Activated naive CD4-positive, alpha-beta T cell treated with anti-CD3 and anti-CD28 coated beads, Interleukin-2, amount 50 U/mL, for 24 hours (primary cell): ENCODE measurements around the gene RANBP9.

Experiments used
- H3K27ac Mint-ChIP-seq: one replicate; pipeline ENCODE4 v1.8.0; 2021; ENCODE audit warnings: mild to moderate bottlenecking, mixed read lengths
- H3K27me3 Mint-ChIP-seq: one replicate; pipeline ENCODE4 v1.8.0; 2021; ENCODE audit warnings: mixed read lengths
- H3K36me3 Mint-ChIP-seq: one replicate; pipeline ENCODE4 v1.8.0; 2021; ENCODE audit warnings: mixed read lengths
- H3K4me1 Mint-ChIP-seq: one replicate; pipeline ENCODE4 v1.8.0; 2021; ENCODE audit warnings: mixed read lengths
- H3K4me3 Mint-ChIP-seq: one replicate; pipeline ENCODE4 v1.8.0; 2021; ENCODE audit warnings: mild to moderate bottlenecking, mixed read lengths
- H3K9me3 Mint-ChIP-seq: one replicate; pipeline ENCODE4 v1.8.0; 2021; ENCODE audit warnings: mixed read lengths

Gene RANBP9

DNA sequence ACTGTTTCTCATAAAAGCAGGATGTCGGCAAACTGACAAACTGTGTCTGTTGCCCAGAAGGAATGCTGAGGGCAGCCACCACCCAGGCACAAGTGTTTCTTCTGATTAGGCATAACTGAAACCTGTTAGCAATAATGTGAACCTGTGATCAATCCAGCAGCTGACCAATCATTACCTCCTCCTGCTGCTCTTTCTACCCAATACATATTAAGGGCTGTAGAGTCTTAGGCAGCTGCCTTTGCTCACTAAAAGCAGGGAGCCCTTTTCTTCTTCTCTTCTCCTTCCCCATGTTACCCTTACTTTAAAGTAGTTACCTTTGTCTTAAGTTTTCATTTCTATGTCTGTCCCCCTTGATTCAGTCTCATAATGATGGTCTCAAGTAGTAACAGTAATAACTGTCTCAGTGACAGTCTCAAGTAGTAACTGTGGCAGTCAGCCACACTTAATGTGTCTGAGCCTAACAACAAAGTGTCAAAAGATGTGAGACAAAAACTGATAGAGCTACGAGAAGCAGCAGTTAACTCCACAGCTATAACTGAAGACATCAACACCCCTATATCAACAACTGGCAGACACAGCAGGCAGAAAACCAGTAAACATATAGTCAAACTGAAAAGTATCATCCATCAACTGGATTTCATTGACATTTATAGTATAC lies 37.0 kb downstream of the RANBP9 start:
- Mint-ChIP-seq H3K27ac (peak overlapping the region; percentile 36), H3K4me1 (peaks cover 77% of the 10 kb centered on the region), H3K36me3 (peaks cover 31% of the 10 kb centered on the region), H3K27me3 (no peaks in the 10 kb centered on the region), H3K9me3 (peaks cover 13% of the 10 kb centered on the region), H3K4me3 (peak overlapping the region; percentile 15)

GRCh38 chr6:13673825-13674444 lies 37.7 kb downstream of the RANBP9 start:
- peaks cover 80% of the 10 kb centered on the region for H3K4me1 Mint-ChIP-seq
- H3K27ac Mint-ChIP-seq, result peak overlapping the region; percentile 51
- H3K4me3 Mint-ChIP-seq, result no peak overlapping the region
- peaks cover 34% of the 10 kb centered on the region for H3K36me3 Mint-ChIP-seq
- H3K27me3 Mint-ChIP-seq, result no peaks in the 10 kb centered on the region
- peaks cover 13% of the 10 kb centered on the region for H3K9me3 Mint-ChIP-seq

GRCh38 chr6:13673368-13673767 lies 38.3 kb downstream of the RANBP9 start:
- Mint-ChIP-seq H3K36me3 (peaks cover 33% of the 10 kb centered on the region), H3K4me3 (no peak overlapping the region), H3K27ac (peak overlapping the region; percentile 36), H3K4me1 (peaks cover 80% of the 10 kb centered on the region), H3K9me3 (peaks cover 13% of the 10 kb centered on the region), H3K27me3 (no peaks in the 10 kb centered on the region)

DNA sequence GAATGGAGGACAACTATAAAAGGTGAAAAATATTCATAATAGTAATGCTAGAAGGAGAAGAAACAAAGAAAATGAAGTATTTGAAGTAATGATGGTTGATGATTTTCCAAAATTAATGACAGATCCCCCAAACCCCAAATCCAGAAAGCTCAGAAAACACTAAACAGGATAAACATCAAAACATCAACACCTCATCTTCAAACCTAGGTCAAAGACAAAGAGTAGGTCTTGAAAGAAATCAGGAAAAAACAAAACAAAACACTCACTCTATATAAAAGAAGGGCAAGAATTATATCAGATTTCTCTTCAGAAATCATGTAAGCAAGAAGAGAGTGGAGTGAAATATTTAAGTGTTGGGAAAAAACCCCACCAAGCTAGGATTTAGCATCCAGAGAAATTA lies 38.7 kb downstream of the RANBP9 start:
- H3K27ac Mint-ChIP-seq, result peak overlapping the region; percentile 36
- peaks cover 83% of the 10 kb centered on the region for H3K4me1 Mint-ChIP-seq
- peak overlapping the region; percentile 45 for H3K4me3 Mint-ChIP-seq
- H3K9me3 Mint-ChIP-seq, result peaks cover 13% of the 10 kb centered on the region
- H3K27me3 Mint-ChIP-seq, result no peaks in the 10 kb centered on the region
- peaks cover 32% of the 10 kb centered on the region for H3K36me3 Mint-ChIP-seq

DNA sequence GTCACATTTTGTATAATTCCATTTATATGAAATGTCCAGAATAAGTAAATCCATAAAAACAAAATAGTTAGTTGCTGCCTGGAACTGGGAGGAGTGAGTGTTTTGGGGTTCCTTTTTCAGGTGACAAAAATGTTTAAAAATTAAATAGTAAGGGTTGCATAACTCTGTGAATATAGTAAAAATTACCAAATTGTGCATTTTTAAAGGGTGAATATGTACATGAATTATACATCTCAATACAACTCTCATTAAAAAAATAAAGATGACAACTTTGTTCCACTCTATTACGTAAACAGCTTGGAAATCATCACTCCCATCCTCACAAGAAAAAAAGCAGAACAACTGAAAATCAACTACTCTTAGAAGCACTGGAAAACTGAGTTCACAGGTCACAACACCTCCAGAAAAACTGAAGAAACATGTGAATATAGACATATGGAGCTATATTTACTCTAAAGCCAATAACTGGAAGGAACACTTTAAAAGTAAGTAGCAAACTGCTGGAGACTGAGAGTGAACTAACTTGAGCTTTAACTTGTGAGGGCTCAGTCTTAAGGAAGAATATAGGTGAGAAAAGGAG lies 40.0 kb downstream of the RANBP9 start:
- no peak overlapping the region for H3K27ac Mint-ChIP-seq
- H3K27me3 Mint-ChIP-seq, result no peaks in the 10 kb centered on the region
- H3K4me1 Mint-ChIP-seq, result peaks cover 89% of the 10 kb centered on the region
- no peak overlapping the region for H3K4me3 Mint-ChIP-seq
- peaks cover 27% of the 10 kb centered on the region for H3K36me3 Mint-ChIP-seq
- peaks cover 10% of the 10 kb centered on the region for H3K9me3 Mint-ChIP-seq

DNA sequence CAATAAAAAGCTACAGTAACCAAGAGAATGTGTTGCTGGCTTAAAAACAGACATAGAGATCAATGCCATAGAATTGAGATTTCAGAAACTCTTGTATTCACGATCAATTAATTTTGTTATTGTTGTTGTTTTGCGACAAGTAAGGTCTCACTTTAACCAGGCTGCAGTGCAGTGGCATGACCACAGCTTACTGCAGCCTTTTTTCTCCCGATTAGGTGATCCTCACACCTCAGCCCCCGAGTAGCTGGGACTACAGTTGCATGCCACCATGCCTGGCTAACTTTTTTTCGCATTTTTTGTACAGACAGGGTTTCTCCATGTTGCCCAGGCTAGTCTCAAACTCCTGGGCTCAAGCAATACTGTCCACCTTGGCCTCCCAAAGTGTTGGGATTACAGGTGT lies 42.2 kb downstream of the RANBP9 start:
- Mint-ChIP-seq H3K27ac (peak overlapping the region; percentile 96), H3K36me3 (peaks cover 17% of the 10 kb centered on the region), H3K4me1 (peaks cover 93% of the 10 kb centered on the region), H3K9me3 (no peaks in the 10 kb centered on the region), H3K4me3 (no peak overlapping the region), H3K27me3 (no peaks in the 10 kb centered on the region)

DNA sequence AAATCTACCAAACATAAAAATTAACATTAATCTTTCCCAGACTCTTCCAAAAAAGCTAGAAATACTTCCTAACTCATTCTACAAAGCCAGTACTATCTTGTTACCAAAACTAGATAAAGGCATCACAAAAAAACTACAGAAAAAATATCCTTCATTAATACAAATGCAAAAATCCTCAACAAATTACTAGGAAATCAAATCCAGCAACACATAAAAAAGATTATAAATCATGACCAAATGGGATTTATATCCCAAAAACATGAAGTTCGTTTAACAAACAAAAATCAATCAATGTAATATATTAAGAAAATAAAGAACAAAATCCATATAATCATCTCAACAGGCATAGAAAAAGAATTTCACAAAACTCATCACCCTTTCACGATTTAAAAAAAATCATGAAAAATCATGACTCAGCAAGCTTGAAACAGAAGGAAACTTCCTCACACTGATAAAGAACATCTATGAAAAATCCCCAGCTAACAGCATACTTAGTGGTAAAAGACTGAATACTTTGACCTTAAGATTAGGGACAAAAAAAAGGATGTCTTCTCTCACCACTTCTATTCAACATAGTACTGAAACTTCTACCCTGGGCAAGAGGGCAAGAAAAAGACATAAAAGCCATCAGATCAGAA lies 43.2 kb downstream of the RANBP9 start:
- H3K4me3 Mint-ChIP-seq, result peak overlapping the region; percentile 68
- peaks cover 12% of the 10 kb centered on the region for H3K36me3 Mint-ChIP-seq
- no peaks in the 10 kb centered on the region for H3K9me3 Mint-ChIP-seq
- H3K27ac Mint-ChIP-seq, result peak overlapping the region; percentile 96
- no peaks in the 10 kb centered on the region for H3K27me3 Mint-ChIP-seq
- peaks cover 94% of the 10 kb centered on the region for H3K4me1 Mint-ChIP-seq

DNA sequence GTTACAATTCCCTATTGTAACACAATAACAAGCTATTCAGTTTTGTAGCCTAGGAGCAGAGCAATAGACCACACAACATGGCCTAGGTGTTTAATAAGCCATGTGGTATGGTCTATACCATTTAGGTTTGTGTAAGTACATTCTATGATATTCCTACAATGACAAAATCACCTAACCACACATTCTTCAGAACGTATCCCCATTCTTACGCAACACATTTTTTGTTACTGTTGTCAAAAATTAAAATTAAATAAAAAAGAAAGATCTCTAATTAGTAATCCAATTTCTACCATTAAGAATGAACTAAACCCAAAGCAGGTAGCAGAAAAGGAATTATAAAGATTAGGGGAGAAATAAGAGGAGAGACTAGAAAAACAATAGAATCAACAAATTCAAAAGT lies 44.0 kb downstream of the RANBP9 start:
- peak overlapping the region; percentile 68 for H3K4me3 Mint-ChIP-seq
- peaks cover 94% of the 10 kb centered on the region for H3K4me1 Mint-ChIP-seq
- H3K27me3 Mint-ChIP-seq, result no peaks in the 10 kb centered on the region
- peaks cover 9% of the 10 kb centered on the region for H3K36me3 Mint-ChIP-seq
- H3K27ac Mint-ChIP-seq, result no peak overlapping the region
- H3K9me3 Mint-ChIP-seq, result no peaks in the 10 kb centered on the region

DNA sequence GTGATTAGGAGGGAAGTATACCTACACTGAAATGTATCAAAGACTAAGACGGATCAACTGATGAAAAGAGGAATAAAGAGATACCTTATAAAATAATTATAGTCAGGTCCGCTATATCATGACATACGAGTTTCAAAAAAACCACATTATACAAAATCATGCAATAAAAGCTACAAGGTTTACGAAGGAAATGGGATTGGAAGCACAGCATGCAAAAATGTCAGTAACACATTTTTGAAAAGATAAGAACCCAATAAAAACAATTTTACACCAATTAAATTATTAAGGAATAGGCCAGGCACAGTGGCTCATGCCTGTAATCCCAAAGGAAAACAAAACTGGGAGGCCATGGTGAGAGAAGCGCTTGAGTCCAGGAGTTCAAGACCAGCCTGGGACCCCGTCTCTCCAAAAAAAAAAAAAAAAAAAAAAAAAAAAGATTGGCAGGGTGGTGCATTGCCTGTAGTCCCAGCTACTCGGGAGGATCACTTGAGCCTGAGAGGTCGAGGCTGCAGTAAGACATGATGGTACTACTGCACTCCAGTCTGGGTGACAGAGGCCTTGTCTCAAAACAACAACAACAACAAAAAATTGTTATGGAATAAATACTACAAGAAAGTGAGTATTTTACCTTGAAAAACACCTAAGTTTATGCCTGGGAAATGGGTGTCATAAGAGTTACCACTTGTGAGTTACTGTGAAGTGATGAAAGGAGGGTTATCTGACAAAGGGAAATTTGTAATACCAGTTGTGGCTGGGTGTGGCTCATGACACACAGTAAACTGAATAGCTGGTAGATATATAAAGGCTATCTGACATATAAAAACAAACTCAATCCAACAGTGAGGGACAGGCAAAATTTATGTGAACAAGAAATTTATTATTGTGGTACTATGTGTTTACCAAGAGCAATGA lies 45.2 kb downstream of the RANBP9 start:
- peak overlapping the region; percentile 31 for H3K4me3 Mint-ChIP-seq
- H3K36me3 Mint-ChIP-seq, result peaks cover 8% of the 10 kb centered on the region
- no peaks in the 10 kb centered on the region for H3K9me3 Mint-ChIP-seq
- peaks cover 94% of the 10 kb centered on the region for H3K4me1 Mint-ChIP-seq
- peak overlapping the region; percentile 30 for H3K27ac Mint-ChIP-seq
- no peaks in the 10 kb centered on the region for H3K27me3 Mint-ChIP-seq

- Mint-ChIP-seq H3K4me3 (peak overlapping the region; percentile 12), H3K27me3 (no peaks in the 10 kb centered on the region), H3K4me1 (peaks cover 99% of the 10 kb centered on the region), H3K36me3 (peaks cover 6% of the 10 kb centered on the region), H3K9me3 (no peaks in the 10 kb centered on the region), H3K27ac (no peak overlapping the region)
These were observed 46.8 kb downstream of the RANBP9 start for GRCh38 chr6:13664703-13665352.

DNA sequence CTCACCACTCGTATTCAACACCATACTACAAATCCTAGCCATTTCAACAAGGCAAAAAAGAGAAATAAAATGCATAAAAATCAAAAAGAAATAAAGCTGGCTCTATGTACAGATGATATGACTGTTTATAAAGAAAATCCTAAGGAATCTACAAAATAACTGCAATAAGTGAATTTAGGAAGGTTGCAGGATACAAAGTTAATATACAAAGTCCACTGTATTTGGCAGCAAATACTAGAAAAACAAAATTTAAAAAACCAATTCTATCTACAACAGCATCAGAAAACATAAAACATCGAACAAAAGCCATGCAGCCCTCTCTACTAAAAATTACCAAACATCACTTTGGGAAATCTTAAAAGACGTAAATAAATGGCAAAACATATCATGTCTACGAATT lies 47.6 kb downstream of the RANBP9 start:
- Mint-ChIP-seq H3K9me3 (no peaks in the 10 kb centered on the region), H3K27ac (no peak overlapping the region), H3K27me3 (no peaks in the 10 kb centered on the region), H3K36me3 (peaks cover 4% of the 10 kb centered on the region), H3K4me3 (peak overlapping the region; percentile 8), H3K4me1 (peaks cover 99% of the 10 kb centered on the region)

DNA sequence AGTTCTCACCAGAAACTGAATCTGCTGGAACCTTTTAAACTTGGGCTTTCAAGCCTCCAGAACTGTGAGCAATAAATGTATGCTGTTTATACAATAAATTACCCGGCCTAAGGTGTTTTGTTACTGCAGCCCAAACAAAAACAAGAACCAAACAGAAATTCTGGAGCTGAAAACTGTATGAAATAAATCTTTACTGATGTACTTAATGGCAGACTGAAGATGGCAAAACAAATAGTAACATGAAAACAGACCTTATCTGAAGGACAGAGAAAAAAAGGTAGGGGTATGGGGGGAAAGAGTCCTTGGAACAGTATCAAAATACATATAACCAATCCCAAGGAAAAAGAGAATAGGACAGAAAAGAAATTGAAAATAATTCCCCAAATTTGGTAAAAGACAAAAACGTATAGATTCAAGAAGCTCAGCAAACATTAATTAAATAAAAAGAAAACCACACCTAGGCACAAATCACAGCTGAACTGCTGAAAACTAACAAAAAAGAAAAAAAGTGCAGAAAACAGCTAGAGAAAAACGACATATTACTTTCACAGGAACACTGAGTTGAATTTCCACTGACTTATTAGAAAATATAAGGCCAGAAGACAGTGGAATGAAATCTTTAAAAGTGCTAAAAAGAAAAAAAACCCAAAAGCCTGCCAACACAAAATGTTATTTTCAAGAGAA lies 48.8 kb downstream of the RANBP9 start:
- Mint-ChIP-seq H3K27ac (peak overlapping the region; percentile 83), H3K27me3 (no peaks in the 10 kb centered on the region), H3K4me3 (peak overlapping the region; percentile 53), H3K4me1 (peaks cover 95% of the 10 kb centered on the region), H3K9me3 (no peaks in the 10 kb centered on the region), H3K36me3 (peaks cover 1% of the 10 kb centered on the region)

DNA sequence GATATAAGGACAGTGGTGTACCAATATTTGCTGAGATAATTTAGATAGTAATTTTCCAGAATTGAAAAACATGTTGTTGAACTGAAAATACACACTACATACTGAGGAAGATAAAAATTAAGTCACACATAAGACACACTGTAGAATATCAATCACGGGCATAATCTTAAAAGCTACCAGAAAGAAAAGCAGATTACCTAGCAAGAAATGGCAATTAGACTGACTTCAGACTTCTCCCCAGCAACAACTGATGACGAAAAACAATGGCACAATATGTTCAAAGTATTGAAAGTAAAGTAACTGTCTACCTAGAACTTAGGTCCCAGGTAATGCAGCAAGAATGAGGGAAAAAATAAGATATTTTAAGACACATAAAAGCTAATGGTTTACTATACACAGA lies 50.0 kb downstream of the RANBP9 start:
- Mint-ChIP-seq H3K36me3 (peaks cover 2% of the 10 kb centered on the region), H3K9me3 (no peaks in the 10 kb centered on the region), H3K27ac (peak overlapping the region; percentile 32), H3K4me1 (peaks cover 92% of the 10 kb centered on the region), H3K27me3 (no peaks in the 10 kb centered on the region), H3K4me3 (no peak overlapping the region)

DNA sequence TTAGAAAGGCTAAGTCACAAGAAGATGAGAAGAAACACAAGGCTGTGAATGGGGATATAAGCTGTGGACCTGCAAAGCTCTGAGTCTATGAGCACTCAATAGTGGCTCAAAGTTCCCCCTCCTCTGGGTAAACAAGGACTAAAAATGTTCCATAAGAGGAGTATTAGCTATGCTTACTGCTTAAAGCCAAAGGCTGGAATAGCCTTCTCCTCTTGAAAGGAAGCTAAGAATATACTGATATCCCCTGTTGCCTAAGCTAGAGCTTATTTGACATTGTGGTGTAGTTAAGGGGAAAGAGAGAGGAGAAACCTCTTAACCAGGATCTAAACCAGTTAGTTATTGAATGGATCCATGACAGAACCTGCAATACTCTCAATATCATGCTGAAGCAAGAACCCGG lies 50.7 kb downstream of the RANBP9 start:
- Mint-ChIP-seq H3K4me3 (no peak overlapping the region), H3K27ac (peak overlapping the region; percentile 3), H3K27me3 (no peaks in the 10 kb centered on the region), H3K36me3 (peaks cover 4% of the 10 kb centered on the region), H3K9me3 (no peaks in the 10 kb centered on the region), H3K4me1 (peaks cover 90% of the 10 kb centered on the region)
